Activated CD8-positive, alpha-beta memory T cell treated with anti-CD3 and anti-CD28 coated beads for 36 hours (primary cell): ENCODE measurements around the gene TBCEL. TPM values are rescaled to one million over a fixed set of nuclear protein-coding genes. Genes with fewer than 3 reads are reported as not detected.

Experiments used
- CTCF ChIA-PET: fragments of 350-600 bp; sonication (Branson Sonifier 250); formaldehyde crosslinking; loops from one replicate; lab custom pipeline; 2021; ENCODE audit warnings: antibody characterized with exemption; lab: Charles Lee
- POLR2A ChIA-PET: fragments of 350-600 bp; sonication (Branson Sonifier 250); formaldehyde crosslinking; loops from one replicate; lab custom pipeline; 2021; ENCODE audit warnings: antibody characterized with exemption; lab: Charles Lee
- total RNA-seq, 2 experiments: library from RNA; stranded (reverse); gene quantifications; one replicate each; pipeline ENCODE4 v1.2.3, GENCODE V29; 2021

Gene TBCEL
- 10 to 100 TPM; 10.7 to 11.0 TPM for total RNA-seq

GRCh38 chr11:121023848-121024751, at the start of gene TBCEL:
TBCEL (plus strand) TSS chr11:121024102; CDS start chr11:121045691, 21,589 bp downstream.
- ChIA-PET POLR2A (no interaction called here), CTCF (no interaction called here)

- CTCF ChIA-PET: no interaction called here
- POLR2A ChIA-PET: no interaction called here
Observed at GRCh38 chr11:120974466-120974865, 49.4 kb upstream of the TBCEL start.

GRCh38 chr11:120974965-120975364, 48.9 kb upstream of the TBCEL start:
- ChIA-PET CTCF (no interaction called here), POLR2A (no interaction called here)

GRCh38 chr11:120977266-120978137, 46.4 kb upstream of the TBCEL start:
- ChIA-PET CTCF (no interaction called here), POLR2A (no interaction called here)

GRCh38 chr11:120978701-120979100, 45.2 kb upstream of the TBCEL start:
- POLR2A ChIA-PET: no interaction called here
- CTCF ChIA-PET: no interaction called here

GRCh38 chr11:120985718-120986569, 38.0 kb upstream of the TBCEL start:
- ChIA-PET CTCF (interaction anchor here (0.6 kb wide), 1 partner anchor 8 kb away, joined by 3 read pairs; no protein-coding TSS in a partner anchor), POLR2A (no interaction called here)

GRCh38 chr11:120988603-120989002, 35.3 kb upstream of the TBCEL start:
- POLR2A ChIA-PET: no interaction called here
- CTCF ChIA-PET: interaction anchor here (0.5 kb wide), 1 partner anchor 260 kb away, joined by 3 read pairs; no protein-coding TSS in a partner anchor

- ChIA-PET CTCF (no interaction called here), POLR2A (no interaction called here)
Observed at GRCh38 chr11:120991830-120992686, 31.8 kb upstream of the TBCEL start.

GRCh38 chr11:120994091-120994859, 29.6 kb upstream of the TBCEL start:
- CTCF ChIA-PET: interaction anchor here (1.0 kb wide), 1 partner anchor 9 kb away, joined by 3 read pairs; no protein-coding TSS in a partner anchor

GRCh38 chr11:120995184-120995583, 28.7 kb upstream of the TBCEL start:
- ChIA-PET POLR2A (no interaction called here), CTCF (no interaction called here)

More at GRCh38 chr11:120994091-120994859, 29.6 kb upstream of the TBCEL start:
- POLR2A ChIA-PET: no interaction called here

- POLR2A ChIA-PET: no interaction called here
- CTCF ChIA-PET: no interaction called here
Observed at GRCh38 chr11:120996973-120997372, 26.9 kb upstream of the TBCEL start.

- ChIA-PET POLR2A (no interaction called here), CTCF (no interaction called here)
Observed at GRCh38 chr11:120998581-120998980, 25.3 kb upstream of the TBCEL start.

GRCh38 chr11:121004206-121004840, 19.6 kb upstream of the TBCEL start:
- POLR2A ChIA-PET: no interaction called here
- CTCF ChIA-PET: no interaction called here

GRCh38 chr11:121006922-121007321, 17.0 kb upstream of the TBCEL start:
- CTCF ChIA-PET: no interaction called here
- POLR2A ChIA-PET: no interaction called here

- ChIA-PET CTCF (no interaction called here), POLR2A (no interaction called here)
Observed at GRCh38 chr11:121008551-121008950, 15.4 kb upstream of the TBCEL start.

- CTCF ChIA-PET: no interaction called here
- POLR2A ChIA-PET: no interaction called here
Observed at GRCh38 chr11:121012091-121012490, 11.8 kb upstream of the TBCEL start.

GRCh38 chr11:121018746-121019145, 5.2 kb upstream of the TBCEL start:
- ChIA-PET CTCF (no interaction called here), POLR2A (no interaction called here)
